ENCODE measurements around the gene TMSB15B. TPM values are rescaled to one million over a fixed set of nuclear protein-coding genes. Genes with fewer than 3 reads are reported as not detected.
"Not testable (repeated sequence)": the region's sequence is repeated elsewhere in the genome, so short reads cannot be mapped to it uniquely, and the experiment has no call there.

TMSB15B gene
- total RNA-seq, 1 donor from 2014 or later, result 36.8 TPM

- Mint-ChIP-seq H3K4me3 (no peak within 1 kb of the TSS), H3K27me3 (ENCODE audit: low read depth) (peaks cover 2% of the 10 kb centered on the region), H3K36me3 (ENCODE audit: low read depth) (peaks cover 7% of the 10 kb centered on the region), H3K4me1 (no peaks in the 10 kb centered on the region), H3K9me3 (peaks cover 8% of the 10 kb centered on the region), H3K27ac (ENCODE audit: unreplicated experiment) (no peak within 1 kb of the TSS)
- DNase-seq (ENCODE audit: low read depth, low spot score), result no peak
- TF ChIP-seq CTCF (conservative IDR thresholded peaks at IDR 0.05), result no peak
These were observed 51.2 kb downstream of the TMSB15B start, which contains the start of gene H2BW1 for GRCh38 chrX:104013606-104014005. H2BW1 (minus strand) TSS chrX:104013708; CDS start chrX:104013576, 132 bp downstream.

- not testable (repeated sequence) for H3K27me3 Mint-ChIP-seq (ENCODE audit: low read depth); H3K27ac Mint-ChIP-seq (ENCODE audit: unreplicated experiment); H3K4me3 Mint-ChIP-seq; H3K4me1 Mint-ChIP-seq; DNase-seq (ENCODE audit: low read depth, low spot score); H3K36me3 Mint-ChIP-seq (ENCODE audit: low read depth); H3K9me3 Mint-ChIP-seq
These were observed 53.1 kb downstream of the TMSB15B start for GRCh38 chrX:104015576-104015975.

Other genes with a start within 250 kb of the TMSB15B start
- gene PLP1, start 185.8 kb upstream of the TMSB15B start, total RNA-seq, result 265 and 288 TPM in 2 replicates
- 3.4 and 3.7 TPM in 2 replicates for gene RAB9B, start 130.4 kb upstream of the TMSB15B start, total RNA-seq
- not detected in 2 replicates for gene H2BW1, start 51.1 kb downstream of the TMSB15B start, total RNA-seq
- gene H2BW2, start 77.3 kb downstream of the TMSB15B start, total RNA-seq, result 0.20 and 0.51 TPM in 2 replicates
- gene TMSB15C, start 113.6 kb downstream of the TMSB15B start, total RNA-seq, result 18.7 and 23.2 TPM in 2 replicates
- gene ZCCHC18, start 149.9 kb downstream of the TMSB15B start, total RNA-seq, result 8.7 and 9.3 TPM in 2 replicates
- gene SLC25A53, start 194.4 kb downstream of the TMSB15B start, total RNA-seq, result 6.2 and 6.8 TPM in 2 replicates
- 17.4 and 18.2 TPM in 2 replicates for gene FAM199X, start 203.8 kb downstream of the TMSB15B start, total RNA-seq

All from neural crest cell (in vitro differentiated cells).